Prostate gland (tissue), 2 donors: ENCODE data around the gene GABRB3.

Experiments used
- POLR2A ChIP-seq: fragments of 450-650 bp; IDR thresholded peaks from one replicate; pipeline ENCODE4 v1.6.1; 2016; ENCODE audit warnings: antibody characterized with exemption, mild to moderate bottlenecking
- POLR2AphosphoS5 ChIP-seq: sonication (generic); formaldehyde crosslinking; IDR thresholded peaks from one replicate; pipeline ENCODE4 v1.6.1; 2017; ENCODE audit warnings: antibody characterized with exemption
- TF ChIP-seq, protein P1 (sequence below), 4 experiments: fragments of 200-600 bp in 2 of 4; fragments of 450-650 bp in 2 of 4; sonication (generic) in 2 of 4; IDR thresholded peaks; 1 replicate in 3 of 4; 2 replicates in 1 of 4; pipeline ENCODE4 v1.5.1; 2016 to 2019; ENCODE audit warnings: antibody characterized with exemption in 4 of 4, mild to moderate bottlenecking in 2 of 4, moderate library complexity in 2 of 4

DNA sequence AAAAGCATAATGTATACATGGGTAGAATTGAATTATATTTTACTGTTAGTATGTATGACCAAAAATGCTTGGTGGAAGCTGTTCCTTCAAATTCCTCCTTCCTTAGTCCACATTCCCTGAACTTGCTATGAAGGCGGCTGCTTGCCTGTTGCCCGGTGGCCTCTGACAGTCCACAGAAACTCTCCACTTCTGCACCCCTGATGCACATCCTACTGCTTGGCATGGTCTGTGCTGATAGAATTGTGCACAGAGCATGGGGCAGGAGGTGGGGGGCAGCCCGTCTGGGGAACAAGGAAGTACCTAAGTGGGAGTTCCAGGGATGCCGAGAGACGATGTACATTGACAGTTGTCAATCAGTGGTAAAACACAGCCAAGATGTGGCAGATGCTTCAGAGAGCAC lies 33.7 kb upstream of the GABRB3 start:
- TF ChIP-seq, protein P1, sequence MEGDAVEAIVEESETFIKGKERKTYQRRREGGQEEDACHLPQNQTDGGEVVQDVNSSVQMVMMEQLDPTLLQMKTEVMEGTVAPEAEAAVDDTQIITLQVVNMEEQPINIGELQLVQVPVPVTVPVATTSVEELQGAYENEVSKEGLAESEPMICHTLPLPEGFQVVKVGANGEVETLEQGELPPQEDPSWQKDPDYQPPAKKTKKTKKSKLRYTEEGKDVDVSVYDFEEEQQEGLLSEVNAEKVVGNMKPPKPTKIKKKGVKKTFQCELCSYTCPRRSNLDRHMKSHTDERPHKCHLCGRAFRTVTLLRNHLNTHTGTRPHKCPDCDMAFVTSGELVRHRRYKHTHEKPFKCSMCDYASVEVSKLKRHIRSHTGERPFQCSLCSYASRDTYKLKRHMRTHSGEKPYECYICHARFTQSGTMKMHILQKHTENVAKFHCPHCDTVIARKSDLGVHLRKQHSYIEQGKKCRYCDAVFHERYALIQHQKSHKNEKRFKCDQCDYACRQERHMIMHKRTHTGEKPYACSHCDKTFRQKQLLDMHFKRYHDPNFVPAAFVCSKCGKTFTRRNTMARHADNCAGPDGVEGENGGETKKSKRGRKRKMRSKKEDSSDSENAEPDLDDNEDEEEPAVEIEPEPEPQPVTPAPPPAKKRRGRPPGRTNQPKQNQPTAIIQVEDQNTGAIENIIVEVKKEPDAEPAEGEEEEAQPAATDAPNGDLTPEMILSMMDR (IDR thresholded peaks at IDR 0.05), result no peak
- TF ChIP-seq POLR2A (no peak), POLR2AphosphoS5 (no peak)
